ENCODE results near the gene EXOC6B. TPM values are rescaled to one million over a fixed set of nuclear protein-coding genes. Genes with fewer than 3 reads are reported as not detected.

The EXOC6B gene
- total and polyA plus RNA-seq, 10 of the 15 experiments (the other 5 are each of a cell fraction or from before 2014, with no cell fraction given), result 0.23 to 2.2 (median 1.2) TPM

GRCh38 chr2:72579591-72580180 lies 246.1 kb downstream of the EXOC6B start:
- ChIA-PET SMC1A (ENCODE audit: uncharacterized antibody, unreplicated experiment) (interaction anchor here (0.7 to 1.3 kb wide), 8 partner anchors 10 to 656 kb away, joined by 3 to 9 read pairs (median 4); no protein-coding TSS in a partner anchor), RAD21 (ENCODE audit: unreplicated experiment) (interaction anchor here (0.7 to 1.7 kb wide), 8 partner anchors 8 to 1280 kb away, joined by 3 to 10 read pairs (median 3); no protein-coding TSS in a partner anchor), CTCF (interaction anchor here (0.8 to 1.9 kb wide), 17 partner anchors 11 to 1049 kb away, joined by 3 to 17 read pairs (median 4); no protein-coding TSS in a partner anchor), POLR2A (no interaction called here)
- ATAC-seq (peak; percentile 71), FAIRE-seq (peak; percentile 83), DNase-seq (ENCODE audit: low read depth, low spot score) (no peak)
- no peaks in the 10 kb centered on the region for H4K20me1 ChIP-seq (ENCODE audit: control insufficient read depth, insufficient read depth)
- intact Hi-C loops (cut with micrococcal nuclease; ENCODE audit: unreplicated experiment), result loop anchor here (1.0 to 5.0 kb wide), 6 partner anchors 168 to 1047 kb away; no protein-coding TSS in a partner anchor
- H3K9ac ChIP-seq (ENCODE audit: control insufficient read depth, insufficient read depth, low read length), result no peak overlapping the region
- no peaks in the 10 kb centered on the region for H3K36me3 ChIP-seq (ENCODE audit: control insufficient read depth in 2 of 2, insufficient read depth in 2 of 2, low read length in 1 of 2)
- no peaks in the 10 kb centered on the region for H3K4me1 ChIP-seq (ENCODE audit: control insufficient read depth, insufficient read depth, low read length)
- H3K4me2 ChIP-seq (ENCODE audit: control insufficient read depth, insufficient read depth), result no peak overlapping the region
- no peaks in the 10 kb centered on the region for H3K9me3 ChIP-seq (replicated peaks; ENCODE audit: control insufficient read depth, insufficient read depth, low read length)
- H3K4me3 ChIP-seq, result no peak overlapping the region
- H2AFZ ChIP-seq (ENCODE audit: control insufficient read depth, low read depth, low read length), result no peak overlapping the region
- H3K27me3 ChIP-seq (replicated peaks in 1 of 2; ENCODE audit: control insufficient read depth in 2 of 2, insufficient read depth in 2 of 2, low read length in 1 of 2), result no peaks in the 10 kb centered on the region
- TF ChIP-seq HDAC2 (IDR thresholded peaks at IDR 0.05) (no peak), RAD21 (IDR thresholded peaks at IDR 0.05; ENCODE audit: insufficient read depth, low read depth, low read length) (peak; percentile 78), CTCF (IDR thresholded peaks at IDR 0.05 in 2 of 3, conservative IDR thresholded peaks at IDR 0.05 in 1 of 3; ENCODE audit: control insufficient read depth in 2 of 3, extremely low read depth in 1 of 3, insufficient read depth in 1 of 3, low read depth in 3 of 3, low read length in 3 of 3) (peak; percentile 44 to 71 (median 53); a peak in 5 of 6 replicates), CUX1 (IDR thresholded peaks at IDR 0.05; ENCODE audit: insufficient replicate concordance, low read depth, low read length) (no peak), RAD51 (IDR thresholded peaks at IDR 0.05) (no peak), SMC3 (IDR thresholded peaks at IDR 0.05; ENCODE audit: borderline replicate concordance, low read length) (peak; percentile 54; the same call in 1 of the 2 replicates), EED (IDR thresholded peaks at IDR 0.05; ENCODE audit: low read depth) (no peak), JUND (IDR thresholded peaks at IDR 0.05; ENCODE audit: low read depth, low read length) (no peak)
- 0% methylated on average over 1 of the region's 1 CpG for WGBS (ENCODE audit: insufficient coverage, insufficient replicate concordance, low lambda C conversion rate, missing lambda C conversion rate)
- in situ Hi-C loops (cut with MboI), result loop anchor here (5.0 to 10.0 kb wide), 2 partner anchors 652 to 1045 kb away; no protein-coding TSS in a partner anchor
- no peak overlapping the region for H3K27ac ChIP-seq (ENCODE audit: control insufficient read depth, insufficient read depth)
- BruUV-seq (replicated peaks), result no TSS peak
- no peaks in the 10 kb centered on the region for H3K79me2 ChIP-seq (ENCODE audit: control insufficient read depth, insufficient read depth, low read length)

All from GM12878 (cell line).